ENCODE results near the gene TNFRSF19. TPM values are rescaled to one million over a fixed set of nuclear protein-coding genes. Genes with fewer than 3 reads are reported as not detected.

TNFRSF19 gene
- total RNA-seq, 1 experiment from 2014 or later, result 2.0 TPM

DNA sequence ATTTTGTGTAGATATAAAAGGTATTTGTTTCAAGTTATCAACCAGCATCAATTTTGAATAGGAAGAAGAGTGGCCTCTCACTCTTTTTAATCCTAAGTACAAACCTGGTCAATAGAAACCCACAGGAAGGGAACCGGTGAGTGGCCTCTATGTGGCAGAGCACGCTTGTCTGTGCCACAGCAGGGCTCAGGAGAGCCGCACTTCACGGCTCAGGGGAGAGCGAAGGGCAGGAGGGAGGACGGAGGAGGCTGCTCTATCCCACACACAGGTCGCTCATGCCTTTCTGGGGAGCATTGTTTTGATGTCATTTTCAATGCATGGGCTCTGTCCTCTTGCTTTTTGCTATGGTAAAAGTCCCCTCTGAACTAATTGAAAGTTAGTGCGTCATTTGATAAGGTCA is 57.2 kb downstream of the TNFRSF19 start:
- DNase-seq (ENCODE audit: low read depth), result no peak

DNA sequence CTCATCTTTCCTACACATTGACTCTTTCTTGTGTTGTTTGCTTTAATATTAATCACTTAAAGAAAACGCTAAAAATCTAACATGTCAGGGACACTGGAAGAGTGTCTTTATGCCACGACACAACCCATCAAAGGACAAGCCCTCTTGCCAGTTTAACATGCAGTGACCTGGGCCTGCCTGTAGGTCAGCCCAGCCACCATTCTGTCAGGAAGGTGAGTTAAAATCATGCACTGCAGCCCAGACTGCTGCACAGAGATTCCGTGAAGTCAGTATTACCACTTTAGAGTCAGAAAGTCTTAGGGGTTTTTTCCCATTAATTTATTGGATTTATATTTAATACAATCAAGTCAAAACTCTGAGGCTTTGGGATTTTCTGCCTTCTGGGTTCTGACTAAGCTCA is 58.0 kb downstream of the TNFRSF19 start:
- DNase-seq (ENCODE audit: low read depth), result no peak

DNA sequence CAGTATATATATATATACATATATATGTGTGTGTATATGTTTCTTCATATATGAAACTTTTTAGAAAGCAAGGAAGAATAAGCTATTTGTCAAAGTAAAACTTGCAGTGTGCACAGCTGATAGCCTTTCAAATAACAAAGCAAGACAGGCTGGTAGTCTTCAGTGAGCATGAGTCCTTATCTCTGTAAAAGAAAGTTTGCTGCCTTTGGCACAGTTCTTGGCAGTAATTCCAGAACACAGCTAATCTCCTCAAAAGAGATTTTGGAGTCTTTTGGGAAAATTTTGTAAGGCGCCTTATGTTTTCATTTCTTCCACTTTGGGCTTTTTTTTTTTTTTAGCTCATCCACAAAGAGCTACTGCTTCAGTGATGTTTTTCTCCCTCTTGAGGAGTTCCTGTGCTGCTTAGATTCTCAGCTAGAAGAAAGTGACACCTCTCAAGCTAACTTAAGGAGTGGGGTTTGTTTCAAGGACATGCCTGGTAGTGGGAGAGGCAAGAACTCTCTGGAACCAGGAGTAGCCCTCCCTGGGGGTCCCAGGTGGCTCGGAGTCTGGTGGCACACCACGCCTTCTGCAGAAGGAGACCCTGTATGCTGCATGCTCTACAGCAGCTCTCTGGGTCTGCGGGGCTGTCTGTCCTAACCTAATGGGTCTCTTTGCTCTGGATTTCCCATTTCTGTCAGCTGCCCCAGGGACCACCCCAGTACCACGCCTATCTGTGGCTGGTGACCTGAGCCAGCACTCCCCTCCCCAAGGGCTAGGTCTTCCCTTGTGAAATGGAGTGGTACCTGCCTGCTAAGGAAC is 58.8 kb downstream of the TNFRSF19 start:
- no peak for DNase-seq (ENCODE audit: low read depth)

DNA sequence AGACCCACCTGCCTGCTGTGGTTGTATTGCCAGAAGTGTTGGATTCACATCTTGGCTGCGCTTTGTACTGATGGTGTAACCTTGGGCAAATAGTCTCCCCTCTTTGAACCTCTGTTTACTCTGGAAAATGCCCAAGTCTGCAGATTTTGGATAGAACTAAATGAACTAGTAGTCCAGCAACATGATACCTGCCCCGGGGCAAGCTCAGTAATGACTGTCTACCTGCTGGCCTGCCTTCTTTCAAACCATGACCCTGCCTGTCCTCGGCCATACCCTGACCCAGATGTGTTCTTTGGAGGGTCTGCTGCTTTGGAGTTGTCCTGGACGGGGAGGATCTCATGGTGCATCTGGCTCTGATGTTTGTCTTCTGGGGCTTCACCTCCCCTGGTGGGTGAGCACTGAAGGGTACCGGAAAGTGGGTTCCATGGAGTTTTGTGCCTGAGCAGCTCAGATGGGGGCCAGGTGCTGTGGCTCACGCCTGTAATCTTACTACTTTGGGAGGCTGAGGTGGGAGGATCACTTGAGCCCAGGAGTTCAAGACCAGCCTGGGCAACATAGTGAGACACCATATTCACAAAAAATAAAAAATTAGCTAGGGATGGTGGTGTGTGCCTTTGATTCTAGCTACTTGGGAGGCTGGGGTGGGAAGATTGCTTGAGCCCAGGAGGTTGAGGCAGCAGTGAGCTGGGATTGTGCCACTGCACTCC is 59.5 kb downstream of the TNFRSF19 start:
- no peak for DNase-seq (ENCODE audit: low read depth)

DNA sequence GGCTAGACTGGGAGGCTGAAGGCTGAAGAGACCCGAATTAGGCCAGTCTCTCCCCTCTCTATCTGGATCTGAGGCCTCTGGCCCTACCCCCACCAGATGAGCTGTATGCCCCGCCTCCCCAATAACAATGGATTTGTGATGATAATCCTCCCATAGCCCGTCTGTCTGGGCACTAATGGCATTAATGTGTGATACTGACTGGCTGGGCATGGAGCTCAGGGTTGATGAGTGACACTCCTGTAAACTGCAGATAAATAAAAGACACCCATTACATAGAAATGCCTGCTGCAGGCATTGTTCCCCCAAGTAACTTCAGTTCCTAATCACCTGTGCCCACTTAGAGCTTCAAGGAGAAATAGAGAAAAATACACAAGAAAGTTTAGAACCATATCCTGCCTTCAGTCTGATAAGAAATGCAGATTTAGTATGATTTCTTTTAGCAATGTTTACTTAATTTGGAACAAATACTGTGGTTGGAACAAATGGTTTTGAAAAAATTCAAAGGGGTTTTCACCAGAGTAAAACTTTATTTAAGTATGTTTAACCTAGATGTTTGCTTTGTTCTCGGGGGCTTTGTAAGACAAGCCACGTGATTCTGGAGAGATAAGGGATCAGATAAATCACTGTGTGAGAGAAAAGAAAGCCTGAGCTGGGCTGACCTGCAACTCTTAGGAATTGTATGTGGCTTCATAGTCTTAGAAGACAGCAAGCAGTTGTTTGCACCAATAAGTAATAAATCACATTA is 60.3 kb downstream of the TNFRSF19 start:
- no peak for DNase-seq (ENCODE audit: low read depth)

DNA sequence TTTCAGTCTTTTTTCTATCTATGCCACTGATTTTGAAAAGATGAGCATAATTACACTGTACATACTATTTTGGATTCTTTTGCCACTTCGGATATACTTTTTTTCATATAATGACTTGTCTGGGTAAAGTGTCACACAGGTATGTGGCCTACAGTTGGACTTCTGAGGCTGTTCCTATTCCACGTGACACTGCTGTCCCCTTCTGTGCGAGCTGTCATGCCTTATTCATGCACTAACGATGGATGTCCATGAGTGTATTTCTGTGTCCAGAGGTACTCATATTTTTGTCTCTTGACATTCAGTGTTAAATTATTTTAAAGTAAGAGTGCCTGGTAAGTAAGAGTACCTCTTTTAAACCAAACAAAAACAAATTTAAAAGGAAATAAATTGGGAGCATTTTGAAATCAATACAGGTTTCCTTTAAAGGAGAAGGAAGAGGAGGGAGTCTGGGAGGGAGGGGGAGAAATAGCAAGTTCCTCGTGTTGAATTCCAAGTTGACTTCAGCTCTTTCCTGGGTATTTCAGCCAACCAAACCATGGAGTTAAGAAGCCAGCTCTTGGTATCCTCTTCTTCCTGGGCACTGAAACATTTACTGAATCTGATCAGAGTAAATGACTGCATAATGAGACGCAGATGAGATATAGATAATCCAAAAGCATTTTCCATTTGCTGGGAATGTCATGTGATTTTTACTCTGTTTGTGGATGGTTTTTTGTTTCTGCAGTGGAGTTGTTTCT is 61.3 kb downstream of the TNFRSF19 start:
- no peak for DNase-seq (ENCODE audit: low read depth)

DNA sequence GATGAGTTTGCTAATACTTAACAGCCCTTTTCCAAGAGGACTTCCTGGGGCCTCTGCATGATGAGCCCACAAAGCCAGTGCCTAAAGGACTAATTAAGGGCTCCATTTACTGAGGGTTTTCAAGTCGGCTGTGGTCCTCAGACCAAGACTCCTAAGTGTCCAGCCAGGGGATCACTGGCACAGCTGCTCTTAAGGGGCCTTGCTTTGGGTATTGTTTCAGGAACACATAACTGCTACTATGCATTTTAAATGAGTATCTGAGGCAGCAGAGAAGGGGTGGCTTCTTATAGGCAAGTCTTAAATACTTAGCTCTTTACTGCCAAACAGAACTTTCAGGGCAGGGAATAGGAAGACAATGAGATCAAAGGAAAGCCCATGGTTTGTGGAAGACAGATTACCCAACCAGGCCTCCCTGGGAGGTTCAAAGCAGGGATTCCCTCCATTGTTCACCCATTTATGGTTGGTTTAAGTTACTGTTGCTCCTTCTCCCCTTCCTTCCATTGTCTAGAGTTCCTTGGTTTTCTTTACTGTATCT is 61.9 kb downstream of the TNFRSF19 start:
- DNase-seq (ENCODE audit: low read depth), result no peak

DNA sequence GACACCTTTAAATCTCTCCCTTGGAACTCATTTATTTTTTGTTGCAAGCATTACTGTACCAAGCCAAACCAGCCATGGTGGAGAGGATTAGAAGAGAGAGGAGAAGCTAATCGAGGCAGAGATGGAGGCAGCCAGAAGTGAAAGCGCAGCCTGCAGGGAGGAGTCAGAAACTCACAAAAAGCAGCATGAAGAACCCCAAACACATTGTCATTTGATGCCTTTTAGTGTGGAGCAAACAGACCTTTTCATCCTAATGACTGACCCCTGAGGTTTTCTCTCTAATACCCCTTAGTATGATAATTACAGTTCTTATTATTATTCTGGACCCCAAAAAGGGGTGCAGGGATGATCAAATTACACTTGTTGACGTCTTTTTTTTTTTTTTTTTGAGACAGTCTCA is 62.5 kb downstream of the TNFRSF19 start:
- DNase-seq (ENCODE audit: low read depth), result no peak

DNA sequence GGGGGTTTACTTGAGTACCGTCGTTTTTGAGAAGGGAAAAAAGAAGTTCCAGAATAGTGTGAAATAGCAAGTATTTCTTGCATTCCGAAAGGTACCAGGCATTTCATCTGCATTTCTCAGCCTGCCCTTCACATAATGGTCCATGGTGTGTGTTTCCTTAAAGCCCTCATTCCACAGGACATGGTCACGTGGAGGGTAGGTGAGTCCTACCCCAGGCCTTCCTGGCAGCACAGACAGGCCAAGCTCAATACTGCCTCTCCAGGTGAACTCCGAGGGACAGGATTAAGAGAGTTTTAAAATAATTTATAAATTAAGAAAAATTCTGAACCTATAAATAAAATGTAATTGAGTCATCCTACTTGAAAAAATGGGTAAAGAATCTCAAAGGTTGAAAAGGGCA is 64.7 kb downstream of the TNFRSF19 start:
- DNase-seq (ENCODE audit: low read depth), result no peak

DNA sequence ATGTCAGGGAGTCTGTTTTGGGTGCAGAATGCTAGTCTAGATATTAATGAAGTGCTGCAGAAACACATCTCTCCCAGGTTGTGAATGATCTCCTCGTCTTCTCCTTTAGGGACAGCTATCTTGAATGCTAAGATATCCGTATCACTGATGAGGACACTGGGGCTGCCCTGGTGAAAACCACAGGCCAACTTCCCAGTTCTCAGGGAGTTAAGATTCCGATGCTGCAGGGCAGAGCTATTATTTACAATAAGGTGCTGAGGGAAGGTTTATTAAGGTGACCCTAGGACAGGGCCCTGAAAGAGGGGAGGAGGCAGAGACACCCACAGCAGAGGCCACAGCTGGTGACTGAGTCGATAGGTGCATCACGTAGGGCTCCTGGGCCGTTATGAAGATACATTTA is 66.1 kb downstream of the TNFRSF19 start:
- DNase-seq (ENCODE audit: low read depth), result no peak

DNA sequence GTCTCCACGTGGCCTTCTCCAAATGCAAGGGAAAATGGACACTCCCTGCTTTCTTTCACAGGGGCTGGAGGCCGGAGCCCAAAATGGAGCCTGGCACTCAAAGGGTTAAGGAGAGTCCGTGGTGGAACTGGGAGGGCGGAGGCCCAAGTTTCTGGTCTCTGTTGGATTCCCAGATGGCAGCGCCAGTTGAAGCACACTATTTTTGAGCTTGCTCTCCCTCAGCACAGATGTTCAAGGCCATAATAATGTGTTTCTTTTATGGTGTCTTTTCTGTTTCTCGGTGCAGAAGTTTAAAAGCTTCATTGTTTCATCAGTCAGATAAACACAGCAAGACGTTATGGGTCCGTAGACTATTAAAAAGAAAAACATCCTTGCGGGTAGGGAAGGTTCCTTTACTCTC is 67.6 kb downstream of the TNFRSF19 start:
- no peak for DNase-seq (ENCODE audit: low read depth)

DNA sequence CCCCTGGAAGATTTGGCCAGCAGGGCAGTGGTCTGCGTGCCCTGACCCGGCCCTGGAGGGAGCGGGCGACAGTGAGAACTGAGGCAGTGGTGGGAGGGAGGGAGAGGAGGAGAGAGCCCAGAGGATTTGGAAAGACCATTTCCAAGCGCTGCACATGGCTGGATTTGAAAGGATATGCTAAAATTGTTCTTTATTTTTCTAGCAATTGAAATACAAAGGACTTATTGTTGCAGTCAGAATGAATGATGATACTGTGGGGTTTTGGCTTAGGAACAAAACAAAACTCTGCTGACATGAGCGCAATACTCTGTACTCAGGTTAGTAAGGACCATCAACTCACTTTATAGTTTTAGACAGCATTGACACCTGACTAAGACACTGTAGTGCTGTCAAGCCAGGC is 69.5 kb downstream of the TNFRSF19 start:
- no peak for DNase-seq (ENCODE audit: low read depth)

DNA sequence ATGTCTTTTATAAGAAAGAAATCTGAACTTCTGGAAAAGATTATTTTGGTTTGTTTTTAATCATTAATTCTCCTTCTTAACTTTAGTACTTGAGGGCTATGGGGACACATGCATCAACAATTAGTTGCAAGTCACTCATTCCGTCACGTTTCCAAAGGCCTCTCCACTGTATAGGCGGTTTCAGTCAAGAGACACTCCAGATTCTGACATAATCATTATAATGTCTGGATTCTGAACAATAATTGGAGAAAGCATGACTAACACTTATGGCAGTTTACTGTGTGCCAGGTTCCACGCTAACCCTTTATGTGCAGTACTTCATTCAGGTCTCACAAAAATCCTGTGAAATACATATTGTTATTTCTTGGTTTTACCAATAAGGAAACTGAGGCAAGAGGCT is 71.9 kb downstream of the TNFRSF19 start:
- no peak for DNase-seq (ENCODE audit: low read depth)

DNA sequence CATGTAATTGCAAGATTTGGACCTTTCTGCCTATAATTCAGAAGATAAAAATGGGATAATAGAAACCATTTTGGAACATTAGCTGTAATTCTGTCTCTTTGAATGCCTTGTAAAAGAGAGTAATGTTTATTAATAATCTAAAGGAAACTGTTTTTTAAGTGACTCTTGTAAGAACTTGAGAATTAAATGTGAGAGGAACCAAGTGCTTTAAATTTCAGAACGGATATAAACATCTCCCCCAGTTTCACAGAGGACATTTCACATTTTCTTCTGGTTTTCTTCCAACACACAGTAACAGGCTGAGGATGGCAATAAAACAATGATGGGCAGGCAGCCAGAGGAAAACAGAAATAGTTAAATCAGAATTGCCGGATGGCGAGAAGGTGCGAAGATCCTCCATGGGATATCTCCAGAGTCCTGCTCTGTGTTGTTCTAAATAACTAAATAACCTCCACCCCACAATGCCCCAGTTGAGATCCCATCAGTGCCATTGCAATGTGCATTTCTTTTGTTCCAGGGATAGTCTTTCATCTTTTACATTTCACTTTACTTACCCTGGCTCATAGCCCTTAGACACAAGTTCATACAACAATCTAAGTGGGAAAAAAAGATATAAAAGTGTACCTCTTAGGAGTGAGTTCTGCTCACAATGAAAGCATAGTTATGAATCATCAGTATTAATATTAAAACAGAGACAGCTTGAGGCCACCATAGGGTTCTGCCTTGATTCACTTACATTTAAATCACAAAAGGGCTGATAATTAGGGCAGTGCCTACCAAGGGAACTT is 73.3 kb downstream of the TNFRSF19 start:
- no peak for DNase-seq (ENCODE audit: low read depth)

DNA sequence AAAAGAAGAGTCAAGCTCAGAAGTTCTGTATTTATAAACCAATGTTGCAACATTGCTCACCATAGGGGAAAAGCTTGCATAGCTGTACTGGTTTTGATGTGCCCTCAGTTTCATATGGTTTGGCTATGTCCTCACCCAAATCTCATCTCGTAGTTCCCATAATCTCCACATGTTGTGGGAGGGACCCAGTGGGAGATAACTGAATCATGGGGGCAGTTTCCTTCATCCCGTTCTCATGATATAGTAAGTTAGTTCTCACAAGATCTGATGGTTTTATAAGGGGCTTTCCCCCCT is 73.9 kb downstream of the TNFRSF19 start:
- DNase-seq (ENCODE audit: low read depth), result no peak

DNA sequence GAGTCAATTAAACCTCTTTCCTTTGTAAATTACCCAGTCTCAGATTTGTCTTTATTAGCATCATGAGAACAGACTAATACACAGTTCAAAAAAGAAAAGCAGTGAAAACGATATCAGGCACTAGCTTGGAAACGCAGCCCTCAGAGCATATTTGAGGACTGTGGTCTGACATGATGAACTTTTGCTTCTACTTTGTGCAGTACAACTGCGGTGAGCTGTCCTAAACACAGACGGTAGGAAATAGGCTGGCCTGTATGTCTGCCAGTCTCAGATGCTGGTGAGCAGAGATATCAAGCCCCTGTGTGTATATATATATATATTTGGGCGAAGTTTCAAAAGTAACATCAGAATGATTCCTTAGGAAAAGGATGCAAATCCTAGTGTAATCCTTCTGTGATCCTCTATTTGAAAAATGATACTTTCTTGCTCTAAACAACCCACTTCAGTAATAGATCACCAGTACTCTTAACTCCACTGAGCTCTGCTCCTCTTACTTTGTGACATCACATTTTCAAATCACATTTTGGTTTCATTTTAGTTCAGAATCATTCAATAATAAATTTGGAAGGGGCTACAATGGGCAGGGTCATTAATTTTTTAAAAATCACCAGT is 74.4 kb downstream of the TNFRSF19 start:
- no peak for DNase-seq (ENCODE audit: low read depth)

DNA sequence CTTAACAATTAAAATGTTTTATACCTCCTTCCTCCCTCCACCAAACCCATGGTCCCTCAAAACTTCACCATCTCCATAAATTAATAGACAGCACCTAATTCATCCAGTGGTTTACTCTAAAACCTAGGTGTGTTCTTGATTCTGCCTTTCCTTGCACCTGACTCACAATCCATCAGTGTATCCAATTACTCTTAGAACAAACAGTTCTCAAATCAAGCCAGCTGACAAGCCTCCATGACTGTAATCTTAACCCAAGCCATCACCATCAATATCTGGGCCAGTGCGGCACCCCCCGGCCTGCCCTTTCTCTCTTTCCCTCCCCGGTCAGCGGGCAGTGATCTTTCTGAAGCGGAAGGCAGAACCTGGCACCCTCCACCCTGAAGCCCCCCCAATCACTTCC is 75.6 kb downstream of the TNFRSF19 start:
- DNase-seq (ENCODE audit: low read depth), result no peak

DNA sequence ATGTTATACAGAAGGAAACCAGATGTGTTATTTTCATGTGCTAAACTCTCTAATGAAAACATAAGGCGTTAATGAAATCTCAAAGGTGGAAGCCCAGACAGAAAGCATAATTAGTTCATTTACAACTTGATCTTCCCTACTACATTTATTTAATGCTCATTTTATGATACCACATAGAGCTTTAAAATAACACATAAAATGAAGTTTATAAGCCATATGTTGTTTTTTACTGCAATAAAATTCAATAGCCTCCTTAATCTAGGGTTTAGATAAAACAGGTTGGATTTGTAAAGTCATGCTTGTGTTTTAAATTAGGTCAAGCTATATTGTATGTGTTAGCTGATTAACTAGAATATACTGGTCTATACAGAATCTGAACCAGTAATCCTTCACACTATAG is 81.2 kb downstream of the TNFRSF19 start:
- no peak for DNase-seq (ENCODE audit: low read depth)

DNA sequence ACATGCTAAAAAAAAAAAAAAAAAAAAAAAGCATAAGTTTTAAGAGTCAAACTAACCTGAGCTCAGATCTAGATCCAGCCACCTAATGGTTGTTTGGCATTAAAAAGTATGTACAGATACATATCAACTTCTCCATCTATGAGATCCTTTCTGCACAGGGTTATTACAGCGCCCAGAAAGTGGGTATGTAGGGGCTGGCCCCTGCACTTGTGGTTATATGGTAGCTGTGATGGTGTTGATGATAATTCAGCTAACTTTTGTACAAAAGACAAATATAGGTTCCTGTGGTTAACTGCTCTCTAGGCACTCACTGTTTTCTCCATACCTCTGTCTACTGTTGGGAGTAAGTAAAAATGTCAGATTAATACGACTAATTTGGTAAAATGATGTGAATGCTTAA is 81.7 kb downstream of the TNFRSF19 start:
- DNase-seq (ENCODE audit: low read depth), result no peak

All from HT1080 (cell line).